HL-60/S4 treated with phorbol 12-myristate 13-acetate at 8.2 ng/mL for 4 days and 3 days (cell line): ENCODE data around the gene GRIK1.

ENCODE experiments used
- in situ Hi-C: fragments of 300-500 bp; cut with MboI; formaldehyde crosslinking; loops from 2 replicates; pipeline ENCODE4 v1.15.0; 2022; ENCODE audit warnings: low sequenced_read_pairs

GRIK1 gene

DNA sequence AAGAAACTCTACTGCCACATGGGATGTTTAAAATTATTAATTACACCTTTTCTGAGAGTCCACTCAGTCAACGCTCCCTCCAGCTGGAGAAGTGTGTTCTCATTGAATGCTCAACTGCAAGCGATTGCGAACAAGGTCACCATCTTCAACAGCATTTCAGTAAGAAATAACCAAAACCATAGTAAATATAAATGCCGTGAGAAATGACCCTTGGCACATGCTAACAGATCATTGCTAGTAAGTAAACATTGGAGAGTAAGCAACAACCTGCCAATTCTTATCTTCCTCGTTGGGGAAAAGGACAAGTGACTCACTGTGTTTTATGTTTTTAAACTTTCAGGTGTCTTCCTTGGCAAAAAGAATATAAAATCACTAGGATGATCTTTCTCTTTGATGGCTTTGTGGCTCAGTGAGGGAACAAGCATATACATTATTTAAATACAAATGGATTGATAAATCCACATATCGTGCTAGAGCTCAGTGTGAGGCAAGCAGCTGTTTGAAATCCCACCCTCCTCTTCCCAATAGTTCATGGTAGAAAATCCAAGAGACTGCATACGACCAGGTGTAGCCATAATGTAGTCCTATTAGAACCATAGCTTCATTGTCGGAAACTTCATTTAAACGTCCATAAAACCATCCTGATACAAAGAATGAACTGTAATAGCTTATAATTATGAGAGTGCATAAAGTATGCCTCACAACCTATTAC is 214.6 kb downstream of the GRIK1 start:
- in situ Hi-C loops = no loop called here

DNA sequence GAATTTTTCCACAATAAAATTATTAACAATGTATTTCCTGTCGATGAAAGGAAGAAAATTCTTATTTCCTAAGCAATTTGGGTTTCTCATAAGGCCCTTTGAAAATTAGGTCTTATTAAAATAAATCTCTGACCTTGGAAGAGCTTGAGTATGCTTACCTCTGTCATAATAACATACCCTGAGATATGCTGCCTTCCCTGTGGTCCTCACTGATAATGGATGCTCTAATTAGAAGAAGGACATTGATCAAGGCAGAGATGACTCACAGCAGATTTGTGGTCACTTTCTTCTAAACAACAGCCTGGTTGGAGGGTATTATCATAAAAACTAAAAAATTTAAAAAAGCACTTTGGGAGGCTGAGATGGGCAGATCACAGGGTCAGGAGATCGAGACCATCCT is 217.8 kb downstream of the GRIK1 start:
- in situ Hi-C loops = no loop called here

DNA sequence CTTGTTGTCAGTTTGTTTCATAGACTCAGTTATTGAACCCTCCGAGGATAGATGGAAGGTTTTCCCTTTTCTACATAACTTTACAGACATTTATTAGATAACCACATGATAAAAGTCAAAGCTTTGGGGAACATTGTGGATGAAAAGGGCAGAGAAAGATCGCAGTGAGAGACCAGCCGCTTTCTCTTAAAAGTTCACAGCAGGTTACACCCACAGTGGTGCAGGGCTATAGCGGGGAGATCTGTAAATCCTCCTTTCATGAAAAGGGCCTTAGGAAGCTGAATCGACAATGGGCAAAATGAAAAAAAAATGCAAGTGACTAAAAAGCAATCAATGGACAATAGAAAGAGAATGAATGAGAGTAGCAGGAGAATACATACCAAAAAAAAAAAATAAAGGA is 218.6 kb downstream of the GRIK1 start:
- in situ Hi-C loops = no loop called here

DNA sequence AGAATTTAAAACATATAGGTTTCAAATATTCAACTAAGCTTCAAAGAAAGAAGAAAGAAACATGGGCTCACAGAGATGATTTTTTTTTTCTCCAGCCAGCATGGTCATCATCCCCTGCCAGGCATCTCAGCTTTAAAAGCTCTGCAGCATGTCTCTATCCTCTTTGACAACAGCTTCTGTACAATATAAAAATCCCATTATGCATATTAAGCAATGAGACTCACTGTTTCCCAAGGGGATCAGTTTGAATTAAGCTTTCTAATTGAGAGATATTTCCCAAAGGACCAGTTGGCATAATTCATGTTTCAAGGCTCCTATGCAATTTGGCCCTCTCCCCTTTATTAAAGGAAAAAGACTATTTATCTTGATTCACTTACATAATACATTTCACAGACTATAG is 220.3 kb downstream of the GRIK1 start:
- in situ Hi-C loops = no loop called here

DNA sequence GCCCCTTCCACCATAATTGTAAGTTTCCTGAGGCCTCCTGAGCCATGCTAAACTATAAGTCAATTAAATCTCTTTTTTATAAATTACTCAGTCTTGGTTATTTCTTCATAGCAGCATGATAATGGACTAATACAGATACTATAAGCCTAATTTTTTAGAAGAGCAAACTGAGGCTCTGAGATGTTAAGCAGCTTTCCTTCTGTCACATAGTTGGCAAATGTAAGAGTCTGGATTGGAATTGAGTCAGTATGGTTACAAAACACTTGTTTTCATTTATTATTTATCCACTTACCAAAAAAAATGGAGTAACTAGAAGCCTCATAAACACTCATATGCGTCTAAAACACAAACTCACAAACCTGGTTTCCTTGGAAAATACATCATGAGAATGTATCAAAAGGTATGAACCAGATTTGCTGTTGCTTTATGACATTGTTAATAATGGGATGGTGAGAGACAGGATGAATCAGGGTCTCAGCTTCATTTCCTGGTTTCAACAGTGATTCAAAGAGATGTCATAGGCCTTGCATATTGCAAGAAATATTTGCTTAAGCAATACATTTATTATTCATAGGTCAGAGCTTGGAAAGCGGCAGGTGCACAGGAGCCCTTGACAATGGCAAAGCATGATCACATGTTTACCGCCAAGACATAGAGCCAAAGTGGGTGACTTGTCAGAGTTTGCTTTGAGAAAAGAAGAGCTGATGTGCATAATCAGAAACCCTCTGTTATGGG is 221.5 kb downstream of the GRIK1 start:
- in situ Hi-C loops = no loop called here

DNA sequence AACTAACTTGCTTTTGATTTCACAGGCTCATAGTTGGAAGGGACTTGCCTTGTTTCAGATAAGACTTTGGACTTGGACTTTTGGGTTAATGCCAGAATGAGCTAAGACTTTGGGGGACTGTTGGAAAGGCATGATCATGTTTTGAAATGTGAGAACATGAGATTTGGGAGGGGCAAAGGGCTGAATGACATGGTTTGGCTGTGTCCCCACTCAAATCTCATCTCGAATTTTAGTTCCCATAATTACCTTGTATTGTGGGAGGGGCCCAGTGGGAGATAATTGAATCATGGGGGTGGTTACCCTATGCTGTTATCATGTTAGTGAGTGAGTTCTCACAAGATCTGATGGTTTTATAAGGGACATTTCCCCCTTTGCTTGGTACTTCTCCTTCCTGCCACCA is 222.1 kb downstream of the GRIK1 start:
- in situ Hi-C loops = no loop called here

DNA sequence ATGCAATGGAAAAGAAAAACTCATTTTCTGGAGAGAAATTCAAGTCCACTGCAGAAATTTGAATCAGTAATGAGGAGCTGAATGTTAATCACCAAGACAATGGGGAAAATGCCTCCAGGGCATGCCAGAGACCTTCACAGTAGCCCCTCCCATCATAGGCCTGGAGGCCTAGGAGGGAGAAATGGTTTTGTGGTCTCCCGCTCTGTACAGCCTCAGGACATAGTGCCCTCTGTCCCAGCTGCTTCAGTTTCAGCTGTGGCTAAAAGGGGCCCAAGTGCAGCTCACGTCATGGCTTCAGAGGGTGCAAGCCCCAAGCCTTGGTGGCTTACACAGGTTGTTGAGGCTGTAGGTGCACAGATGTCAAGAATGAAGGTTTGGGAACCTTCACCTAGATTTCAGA is 223.0 kb downstream of the GRIK1 start:
- in situ Hi-C loops = no loop called here

DNA sequence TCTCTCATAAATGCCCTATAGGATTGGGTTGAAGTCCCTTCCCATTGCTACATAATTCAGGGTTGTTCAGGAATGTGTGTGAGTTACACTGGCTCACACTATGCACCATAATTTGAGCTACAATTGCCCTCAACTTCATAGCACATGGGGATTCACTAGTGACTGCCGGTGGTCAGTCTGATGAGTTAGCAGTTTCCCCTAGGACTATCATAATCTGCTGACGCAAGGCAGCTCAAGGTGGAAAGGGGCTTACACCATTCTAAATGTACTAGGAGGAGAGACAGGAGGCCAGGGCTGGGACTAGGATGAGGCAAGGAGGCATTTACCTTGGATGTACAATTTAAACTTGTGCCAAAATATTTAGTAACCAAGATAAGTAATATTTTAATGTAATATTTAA is 224.7 kb downstream of the GRIK1 start:
- in situ Hi-C loops = no loop called here

DNA sequence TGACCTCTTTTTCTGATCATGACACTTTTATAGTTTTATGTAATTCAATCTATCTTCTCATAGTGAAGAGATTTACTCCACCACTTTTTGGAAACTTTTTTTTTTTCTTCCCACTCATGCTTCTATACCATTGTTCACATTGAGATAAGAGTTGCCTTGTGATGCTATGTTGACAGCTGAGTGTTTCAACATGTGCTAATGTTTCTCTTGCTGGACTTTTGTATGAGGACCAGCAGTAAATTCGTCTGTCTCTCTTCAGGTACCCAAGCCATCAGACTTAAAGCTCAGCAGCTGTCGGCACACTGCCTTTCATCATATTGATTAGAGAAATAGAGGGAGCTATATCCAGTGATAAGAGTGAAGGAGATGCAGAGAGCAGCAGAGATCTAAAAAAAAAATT is 227.0 kb downstream of the GRIK1 start:
- in situ Hi-C loops = no loop called here

DNA sequence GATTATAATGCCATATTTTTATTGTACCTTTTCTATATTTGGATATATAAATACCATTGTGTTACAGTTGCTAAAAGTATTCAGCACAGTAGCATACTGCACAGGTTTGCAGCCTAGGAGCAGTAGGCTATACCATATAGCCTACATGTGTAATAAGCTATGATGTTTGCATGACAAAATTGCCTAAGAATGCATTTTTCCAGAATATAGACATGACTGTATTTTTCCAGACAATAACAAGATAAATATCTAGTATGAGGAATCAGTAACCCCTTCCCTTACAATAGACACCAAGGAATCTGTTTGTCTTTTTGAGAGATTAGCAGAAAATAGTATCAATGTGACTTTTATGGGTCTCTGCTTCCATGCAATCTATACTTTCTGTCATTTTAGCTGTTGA is 228.6 kb downstream of the GRIK1 start:
- in situ Hi-C loops = no loop called here

DNA sequence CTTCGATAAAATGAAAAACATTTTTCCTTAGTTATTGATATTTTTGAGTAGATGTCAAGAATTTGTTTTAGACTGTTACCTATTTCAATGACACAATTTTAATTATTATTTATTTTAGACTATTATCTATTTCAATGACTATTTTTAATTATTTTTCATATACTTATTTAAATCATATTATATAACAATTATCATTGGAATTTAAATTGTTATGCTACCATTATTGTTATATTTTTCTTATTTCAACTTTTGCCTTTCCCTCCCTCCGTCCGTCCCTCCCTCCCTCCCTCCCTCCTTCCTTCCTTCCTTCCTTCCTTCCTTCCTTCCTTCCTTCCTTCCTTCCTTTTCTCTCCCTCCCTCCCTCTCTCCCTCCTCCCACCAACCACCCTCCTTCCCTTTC is 229.3 kb downstream of the GRIK1 start:
- in situ Hi-C loops = no loop called here

DNA sequence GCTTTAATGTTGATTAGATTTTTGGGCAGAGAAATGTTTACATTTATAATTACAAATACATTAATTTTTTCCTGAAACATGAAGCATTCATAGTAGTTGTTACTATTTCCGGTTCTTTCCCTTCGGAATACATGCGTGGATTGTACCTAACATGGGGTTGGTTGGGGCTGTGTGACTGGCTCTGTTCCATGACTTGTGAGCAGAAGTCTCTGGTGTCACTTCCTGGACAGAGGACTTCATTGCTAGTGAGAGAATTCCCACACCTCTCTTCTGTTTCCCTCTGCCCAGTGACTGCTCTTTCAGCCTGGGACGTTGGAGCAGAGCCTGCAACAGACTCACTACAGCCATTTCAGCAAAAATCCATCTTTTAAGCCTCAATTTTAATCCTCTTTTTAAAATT is 231.4 kb downstream of the GRIK1 start:
- in situ Hi-C loops = no loop called here

DNA sequence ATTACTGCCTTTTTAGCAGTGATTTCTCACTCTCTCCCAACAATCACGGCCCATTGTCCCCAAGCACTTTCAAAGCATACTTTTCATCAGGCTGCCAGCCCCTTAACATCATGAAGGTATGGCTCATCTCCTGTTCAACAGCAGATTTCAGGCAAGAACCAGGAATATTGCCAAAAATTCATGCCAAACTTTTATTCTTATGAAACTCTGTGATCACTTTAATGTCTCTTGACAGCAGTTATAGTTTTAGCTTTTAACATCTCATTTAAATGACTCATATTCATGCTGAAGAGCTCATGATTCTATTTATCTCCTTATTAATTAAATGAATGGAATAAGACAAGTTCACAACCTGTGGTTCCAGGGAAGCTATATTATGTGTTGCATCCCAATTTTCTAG is 235.1 kb downstream of the GRIK1 start:
- in situ Hi-C loops = no loop called here

DNA sequence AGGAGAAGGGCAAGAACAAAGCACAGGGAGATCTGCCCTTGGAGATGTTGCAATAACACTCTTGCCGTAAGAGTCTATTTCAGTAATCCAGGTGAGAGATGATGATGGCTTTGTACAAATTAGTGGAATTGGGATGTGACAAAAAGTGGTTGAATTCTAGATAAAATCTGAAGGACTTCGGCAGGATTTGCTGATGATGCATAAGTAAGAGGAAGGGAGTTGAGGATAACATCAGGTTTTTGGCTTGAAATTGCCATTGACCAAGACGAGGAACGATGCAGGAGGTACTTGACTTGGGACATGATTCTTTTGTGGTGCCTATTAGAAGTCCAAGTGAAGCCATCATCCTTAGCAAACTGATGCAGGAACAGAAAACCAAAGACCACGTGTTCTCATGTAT is 238.1 kb downstream of the GRIK1 start:
- in situ Hi-C loops = no loop called here

DNA sequence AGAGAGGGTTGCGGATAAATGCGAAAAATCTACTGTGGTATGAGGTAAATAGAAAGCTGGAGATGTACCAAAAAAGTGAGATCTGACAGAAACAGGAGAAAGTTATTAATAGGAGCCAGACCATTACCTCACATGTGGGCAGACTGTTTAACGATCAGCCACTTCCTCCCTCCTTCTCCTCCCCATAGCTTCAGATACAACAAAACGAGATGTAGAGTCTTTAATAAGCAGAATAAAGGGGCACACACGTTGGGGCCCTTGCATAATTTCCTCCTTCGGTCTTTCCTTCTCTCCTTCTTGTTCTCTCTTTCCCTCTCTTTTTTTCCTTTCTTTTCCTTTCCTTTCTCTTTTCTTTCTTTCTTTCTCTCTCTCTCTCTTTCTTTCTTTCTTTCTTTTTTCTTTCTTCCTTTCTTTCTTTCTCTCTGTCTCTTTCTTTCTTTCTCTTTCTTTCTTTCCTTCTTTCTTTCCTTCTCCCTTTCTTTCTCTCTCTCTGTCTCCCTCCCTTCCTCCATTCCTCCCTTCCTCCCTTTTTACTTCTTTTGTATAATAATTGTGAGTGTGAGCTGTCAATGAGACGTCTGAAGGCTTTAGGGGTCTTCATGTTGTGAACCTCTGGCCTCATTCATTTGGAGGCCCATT is 242.1 kb downstream of the GRIK1 start:
- in situ Hi-C loops = no loop called here

DNA sequence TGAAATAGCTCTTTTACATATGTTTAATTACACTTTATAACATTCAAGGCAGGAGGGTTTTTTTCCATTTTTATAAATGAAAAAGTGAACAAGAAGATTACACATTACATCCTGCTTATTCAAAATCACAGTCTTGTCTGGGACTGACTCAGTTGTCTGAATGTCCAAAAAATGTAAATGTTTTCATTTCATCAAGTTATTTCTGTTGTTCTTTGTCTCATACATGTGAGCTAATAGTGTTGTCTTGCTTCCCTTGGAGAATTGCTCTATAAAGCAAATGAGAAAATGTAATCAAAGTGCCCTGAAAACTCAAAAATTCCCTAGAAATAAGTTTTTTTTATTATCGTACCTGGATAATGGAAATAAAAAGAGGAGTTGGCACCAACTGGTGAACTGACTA is 242.9 kb downstream of the GRIK1 start:
- in situ Hi-C loops = no loop called here

DNA sequence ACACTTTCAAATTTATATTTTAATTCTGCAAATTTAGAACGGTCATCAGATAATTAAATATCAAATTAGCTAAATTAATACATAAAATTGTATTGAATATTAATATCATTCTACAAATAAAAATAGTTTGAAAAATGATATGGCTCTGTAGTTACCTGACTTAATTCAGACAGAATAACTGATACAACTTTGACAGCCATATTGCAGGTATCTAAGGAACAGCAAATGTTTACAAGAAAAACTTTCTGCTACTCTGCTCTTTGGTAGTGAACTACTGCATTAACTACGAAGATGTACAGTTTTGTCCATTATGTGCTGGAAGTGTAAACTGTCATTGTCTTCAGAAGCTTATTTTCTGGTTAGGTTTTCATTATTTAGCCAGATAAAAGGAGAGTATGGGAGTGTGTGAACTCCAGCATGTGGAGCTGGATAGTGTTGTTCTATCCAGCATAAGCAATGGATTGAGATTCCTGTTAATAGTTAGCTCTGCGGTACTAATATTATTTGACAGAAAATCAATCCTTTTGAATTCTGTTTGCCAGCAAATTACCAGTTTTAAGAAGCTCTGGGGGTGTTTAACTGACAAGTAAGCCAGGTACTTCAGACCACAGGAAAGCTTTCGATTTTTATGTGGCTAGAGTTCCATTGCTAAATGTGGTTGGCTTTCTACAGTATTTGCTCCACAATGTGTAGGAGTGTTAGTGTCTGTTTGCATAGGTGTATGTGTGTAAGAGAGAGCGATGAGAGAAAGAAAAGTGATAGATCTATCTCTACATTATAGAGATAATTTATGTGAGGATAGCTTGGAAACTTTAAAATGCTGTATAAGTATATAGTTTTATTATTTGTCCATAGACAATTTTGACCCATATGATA is 247.9 kb downstream of the GRIK1 start:
- in situ Hi-C loops = no loop called here

DNA sequence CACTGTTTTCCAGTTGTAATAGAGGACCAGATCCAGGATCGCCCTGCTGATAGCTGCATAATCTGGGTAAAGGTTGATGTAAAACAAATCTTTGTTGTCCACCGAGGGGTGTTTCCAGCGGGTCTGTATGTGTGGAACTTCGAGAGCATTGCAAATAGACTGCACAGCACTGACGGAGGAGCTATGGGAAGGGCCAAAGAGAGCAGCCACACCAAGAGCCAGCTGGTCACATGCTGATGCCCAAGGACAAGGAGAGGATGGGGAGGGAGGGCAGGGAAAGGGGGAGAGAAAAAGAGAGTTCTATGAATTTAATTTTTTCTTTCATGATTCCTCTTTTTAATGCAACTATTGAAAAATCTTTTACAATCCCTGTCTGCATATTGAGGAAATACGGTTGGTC is 250.0 kb downstream of the GRIK1 start:
- in situ Hi-C loops = no loop called here

DNA sequence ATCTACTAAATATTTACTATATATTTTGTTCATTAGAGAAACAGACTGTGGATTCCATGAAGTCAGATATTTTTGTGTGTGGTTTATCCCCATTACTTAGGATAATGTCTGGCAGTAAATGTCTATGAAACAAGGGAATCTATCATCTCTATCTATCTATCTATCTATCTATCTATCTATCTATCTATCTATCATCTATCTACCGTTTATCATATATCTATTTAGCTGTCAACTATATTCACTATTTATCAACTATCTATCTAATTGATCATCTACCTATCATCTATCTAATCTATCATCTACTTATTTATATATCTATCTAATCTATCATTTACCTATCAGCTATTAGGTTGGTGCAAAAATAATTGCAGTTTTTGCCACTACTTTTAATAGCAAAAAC is 255.7 kb downstream of the GRIK1 start:
- in situ Hi-C loops = no loop called here

DNA sequence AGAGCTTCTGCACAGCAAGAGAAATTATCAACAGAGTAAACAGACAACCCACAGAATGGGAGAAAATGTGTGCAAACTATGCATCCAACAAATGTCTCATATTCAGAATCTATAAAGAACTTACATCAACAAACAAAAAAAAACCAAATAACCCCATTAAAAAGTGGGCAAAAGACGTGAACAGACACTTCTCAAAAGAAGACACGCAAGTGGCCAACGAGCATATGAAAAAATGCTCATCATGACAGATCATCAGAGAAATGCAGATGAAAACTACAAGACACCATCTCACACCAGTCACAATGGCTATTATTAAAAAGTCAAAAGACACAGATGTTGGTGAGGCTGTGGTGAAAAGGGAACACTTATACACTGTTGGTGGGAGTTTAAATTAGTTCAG is 257.0 kb downstream of the GRIK1 start:
- in situ Hi-C loops = no loop called here

DNA sequence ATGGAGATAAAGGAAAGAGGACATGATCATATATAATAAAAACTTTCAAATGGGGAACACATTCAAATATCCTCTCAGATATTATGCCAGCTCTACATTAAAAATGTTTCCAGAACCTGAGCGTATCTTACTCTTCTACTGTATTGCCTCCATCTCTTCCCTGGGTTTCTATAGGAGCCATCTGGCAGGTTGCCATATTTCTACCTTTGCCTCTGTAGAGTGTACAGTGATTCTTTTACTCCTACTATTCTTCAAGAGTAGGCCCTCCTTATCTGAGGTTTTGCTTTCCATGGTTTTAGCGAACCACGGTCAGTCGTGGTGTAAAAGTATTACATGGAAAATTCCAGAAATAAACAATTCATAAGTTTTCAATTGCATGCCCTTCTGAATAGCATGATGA is 259.5 kb downstream of the GRIK1 start:
- in situ Hi-C loops = no loop called here
